ENCODE data around the gene DEFB128. TPM values are rescaled to one million over a fixed set of nuclear protein-coding genes. Genes with fewer than 3 reads are reported as not detected.

The DEFB128 gene
- total and polyA plus RNA-seq, 9 of the 15 experiments (the other 6 are each of a cell fraction or from before 2014, with no cell fraction given), result not detected

DNA sequence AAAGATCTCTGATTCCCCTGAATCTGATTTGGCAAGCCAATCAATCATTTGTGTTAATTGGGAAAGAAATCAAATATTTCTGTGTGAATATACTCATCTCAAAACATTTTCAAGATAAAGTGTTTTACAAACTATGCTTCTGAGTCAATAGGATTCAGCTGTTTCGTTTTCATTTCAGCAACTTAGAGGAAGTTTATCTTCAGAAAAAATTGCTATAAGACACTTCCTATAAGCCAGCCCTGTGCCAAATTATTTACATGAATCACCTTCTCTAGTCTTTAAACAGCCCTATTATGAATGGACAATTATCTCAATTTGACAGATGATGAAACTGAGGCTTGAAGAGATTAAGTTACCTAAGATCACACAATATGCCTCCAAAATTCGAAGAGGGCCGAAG, 48.4 kb upstream of the DEFB128 start:
- Histone ChIP-seq H4K20me1 (replicated peaks; ENCODE audit: control insufficient read depth, insufficient read depth, low read length) (no peaks in the 10 kb centered on the region), H3K9ac (ENCODE audit: insufficient read depth in 1 of 2, low read depth in 2 of 2, low read length in 2 of 2) (no peak overlapping the region), H3K27ac (ENCODE audit: extremely low read depth, low read depth, low read length) (no peak overlapping the region), H3K79me2 (ENCODE audit: control insufficient read depth, insufficient read depth, low read length) (no peaks in the 10 kb centered on the region), H2AFZ (ENCODE audit: low read depth, low read length) (0 out of 2 replicates have a peak overlapping the region, but pooled peaks have one; percentile 16), H3K9me1 (ENCODE audit: control insufficient read depth, insufficient read depth, low read length) (no peaks in the 10 kb centered on the region), H3K4me1 (replicated peaks in 1 of 2; ENCODE audit: control insufficient read depth in 2 of 2, insufficient read depth in 2 of 2, low read length in 2 of 2) (peaks cover 0 to 12% of the 10 kb centered on the region in 2 experiments; a peak in 4 of 5 replicates), H3K9me3 (replicated peaks; ENCODE audit: control insufficient read depth, insufficient read depth, low read depth, low read length) (no peaks in the 10 kb centered on the region), H3K4me2 (ENCODE audit: insufficient read depth, low read length) (no peak overlapping the region), H3K4me3 (no peak overlapping the region), H3K36me3 (ENCODE audit: control insufficient read depth, insufficient read depth, low read length) (no peaks in the 10 kb centered on the region), H3K27me3 (ENCODE audit: control insufficient read depth in 2 of 2, insufficient read depth in 2 of 2, low read length in 2 of 2) (no peaks in the 10 kb centered on the region; a peak in 1 of 5 replicates)
- 37% methylated on average over 3 of the region's 3 CpGs for WGBS (ENCODE audit: insufficient coverage, low coverage, missing lambda C conversion rate)
- DNase-seq (ENCODE audit: extremely low read depth in 1 of 4, low spot score in 3 of 4) (no peak), FAIRE-seq (no peak), ATAC-seq (no peak)
- BruUV-seq (replicated peaks), result no TSS peak
- ChIA-PET POLR2A (interaction anchor here (1.0 to 1.2 kb wide), 2 partner anchors 11 to 13 kb away, joined by 3 to 5 read pairs; partner anchors contain the start of gene DEFB129), CTCF (ENCODE audit: low intra/inter-chr PET ratio) (interaction anchor here (0.6 kb wide), 1 partner anchor 31 kb away, joined by 3 read pairs; no protein-coding TSS in a partner anchor)
- in situ Hi-C loops (cut with MboI), result no loop called here
- intact Hi-C loops (cut with micrococcal nuclease), result no loop called here
- TF ChIP-seq PHB2 (IDR thresholded peaks at IDR 0.05; ENCODE audit: low read depth), result no peak
- no peak for TF ChIP-seq ASH1L (IDR thresholded peaks at IDR 0.05; ENCODE audit: borderline replicate concordance, low read depth, partially characterized antibody)
- no peak for TF ChIP-seq HDAC1 (IDR thresholded peaks at IDR 0.05)
- TF ChIP-seq NBN (IDR thresholded peaks at IDR 0.05; ENCODE audit: low read depth), result no peak
- TF ChIP-seq, protein P1, sequence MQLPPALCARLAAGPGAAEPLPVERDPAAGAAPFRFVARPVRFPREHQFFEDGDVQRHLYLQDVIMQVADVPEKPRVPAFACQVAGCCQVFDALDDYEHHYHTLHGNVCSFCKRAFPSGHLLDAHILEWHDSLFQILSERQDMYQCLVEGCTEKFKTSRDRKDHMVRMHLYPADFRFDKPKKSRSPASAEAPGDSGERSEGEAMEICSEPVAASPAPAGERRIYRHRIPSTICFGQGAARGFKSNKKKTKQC (CRISPR knock-in tag; IDR thresholded peaks at IDR 0.05), result no peak
- TF ChIP-seq STAG1 (CRISPR knock-in tag; IDR thresholded peaks at IDR 0.05; ENCODE audit: borderline replicate concordance), result no peak
- no peak for TF ChIP-seq ZEB2 (IDR thresholded peaks at IDR 0.05)
- no peak for TF ChIP-seq SAP30 (IDR thresholded peaks at IDR 0.05; ENCODE audit: borderline replicate concordance, insufficient read depth, low read depth, low read length, poor library complexity, severe bottlenecking)
- no peak for TF ChIP-seq ZNF197 (CRISPR knock-in tag; IDR thresholded peaks at IDR 0.05; ENCODE audit: low read depth)
- TF ChIP-seq CREB1 (IDR thresholded peaks at IDR 0.05), result no peak
- TF ChIP-seq CREB1 (CRISPR knock-in tag; IDR thresholded peaks at IDR 0.05), result no peak

All from K562 (cell line).